GM18861 (cell line): ENCODE measurements around the gene KCNH8.
"Not testable (repeated sequence)": the region's sequence is repeated elsewhere in the genome, so short reads cannot be mapped to it uniquely, and the experiment has no call there.

Experiments used
- ATAC-seq: cut with Tn5 transposase; IDR thresholded peaks from one replicate; pipeline ENCODE4 v1.9.1; 2021; ENCODE audit not compliant: unreplicated experiment

KCNH8 gene

GRCh38 chr3:19147905-19148767, at the start of gene KCNH8:
Gene KCNH8 (plus strand): TSS chr3:19148510. CDS start chr3:19148720, 210 bp downstream.
- no peak for ATAC-seq

- ATAC-seq: not testable (repeated sequence)
Observed at GRCh38 chr3:19102654-19103290, 45.5 kb upstream of the KCNH8 start.

GRCh38 chr3:19103510-19103909, 44.8 kb upstream of the KCNH8 start:
- ATAC-seq: no peak

GRCh38 chr3:19104459-19104858, 43.9 kb upstream of the KCNH8 start:
- ATAC-seq: no peak

GRCh38 chr3:19105826-19106225, 42.5 kb upstream of the KCNH8 start:
- no peak for ATAC-seq

- no peak for ATAC-seq
Observed at GRCh38 chr3:19106307-19106706, 42.0 kb upstream of the KCNH8 start.

- ATAC-seq: no peak
Observed at GRCh38 chr3:19107719-19108118, 40.6 kb upstream of the KCNH8 start.

GRCh38 chr3:19110335-19110895, 37.9 kb upstream of the KCNH8 start:
- ATAC-seq: no peak

- ATAC-seq: no peak
Observed at GRCh38 chr3:19114461-19114860, 33.8 kb upstream of the KCNH8 start.

- no peak for ATAC-seq
Observed at GRCh38 chr3:19116239-19116638, 32.1 kb upstream of the KCNH8 start.

- ATAC-seq: no peak
Observed at GRCh38 chr3:19124752-19125151, 23.6 kb upstream of the KCNH8 start.

GRCh38 chr3:19139863-19140262, 8.4 kb upstream of the KCNH8 start:
- no peak for ATAC-seq

- peak; percentile 77 for ATAC-seq
Observed at GRCh38 chr3:19146685-19147650, 1.3 kb upstream of the KCNH8 start.

- ATAC-seq: no peak
Observed at GRCh38 chr3:19148768-19149091, 420 bp downstream of the KCNH8 start.

GRCh38 chr3:19149368-19149767, 1.1 kb downstream of the KCNH8 start:
- ATAC-seq: no peak

GRCh38 chr3:19151171-19151570, 2.9 kb downstream of the KCNH8 start:
- ATAC-seq: no peak

- no peak for ATAC-seq
Observed at GRCh38 chr3:19154693-19155250, 6.5 kb downstream of the KCNH8 start.

GRCh38 chr3:19155375-19155774, 7.1 kb downstream of the KCNH8 start:
- ATAC-seq: no peak

GRCh38 chr3:19159966-19160635, 11.8 kb downstream of the KCNH8 start:
- ATAC-seq: no peak

GRCh38 chr3:19165654-19166053, 17.3 kb downstream of the KCNH8 start:
- ATAC-seq: no peak
